Tibial artery (tissue), 4 donors: ENCODE measurements around the gene LHFPL4.
"Not testable (repeated sequence)": the region's sequence is repeated elsewhere in the genome, so short reads cannot be mapped to it uniquely, and the experiment has no call there.

Experiments used
- DNase-seq, 2 donors: peaks; one replicate each; pipeline ENCODE4 v3.0.0-alpha.2; 2019
- H3K27ac ChIP-seq, 2 donors: fragments of 200-600 bp; sonication (generic) in 1 of 2; 1 replicate in 1 of 2; 2 replicates in 1 of 2; pipeline ENCODE4 v1.5.1; 2018 to 2019; ENCODE audit warnings: mild to moderate bottlenecking in 1 of 2
- H3K27me3 ChIP-seq, 2 donors: fragments of 200-600 bp; sonication (generic) in 1 of 2; one replicate each; pipeline versions ENCODE4 v1.5.1 to v1.6.0; 2016 to 2019
- H3K36me3 ChIP-seq, 3 donors: fragments of 200-600 bp; sonication (generic) in 2 of 3; one replicate each; pipeline ENCODE4 v1.5.1; 2016 to 2019; ENCODE audit warnings: mild to moderate bottlenecking in 2 of 3
- H3K4me1 ChIP-seq, 4 donors: fragments of 200-600 bp; sonication (generic) in 2 of 4; 1 replicate in 3 of 4; 2 replicates in 1 of 4; pipeline ENCODE4 v1.5.1; 2016 to 2019
- H3K4me3 ChIP-seq, 2 donors: fragments of 200-600 bp; sonication (generic) in 1 of 2; 1 replicate in 1 of 2; 2 replicates in 1 of 2; pipeline ENCODE4 v1.5.1; 2018 to 2019; ENCODE audit warnings: mild to moderate bottlenecking in 2 of 2
- H3K9me3 ChIP-seq, 3 donors: fragments of 200-600 bp; sonication (generic) in 1 of 3; one replicate each; pipeline ENCODE4 v1.5.1; 2016 to 2019
- intact Hi-C: fragments of 100-400 bp; cut with DNase I; formaldehyde crosslinking; loops from one replicate; pipeline ENCODE4 v1.15.0; 2023; ENCODE audit warnings: low total_unique reads
- TF ChIP-seq, protein P1 (sequence below), 2 experiments: fragments of 200-600 bp in 1 of 2; fragments of 450-650 bp in 1 of 2; IDR thresholded peaks; one replicate each; pipeline ENCODE4 v1.5.1; 2017 to 2019; ENCODE audit warnings: antibody characterized with exemption in 2 of 2, mild to moderate bottlenecking in 1 of 2, moderate library complexity in 1 of 2

The LHFPL4 gene

DNA sequence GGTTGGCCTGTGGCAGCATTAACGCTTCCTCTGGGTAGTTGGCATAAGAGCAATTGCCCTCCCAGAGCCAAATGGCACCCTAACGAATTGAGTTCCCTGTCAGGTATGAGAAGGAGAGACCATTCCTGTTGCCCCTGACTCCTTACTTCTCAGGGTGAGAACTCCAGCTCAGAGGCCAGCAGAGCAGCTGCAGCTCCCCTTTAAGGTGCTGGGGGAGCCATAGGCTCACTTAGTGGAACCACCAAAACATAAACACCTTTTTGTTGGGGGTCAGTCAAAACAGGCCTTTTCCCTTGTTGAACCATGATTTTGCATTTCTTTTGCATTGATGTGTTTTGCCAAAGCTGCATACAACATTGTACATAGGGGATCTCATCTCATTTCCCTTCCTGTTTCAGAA is 28.1 kb upstream of the LHFPL4 start:
- H3K4me3 ChIP-seq: no peak overlapping the region
- H3K36me3 ChIP-seq: no peaks in the 10 kb centered on the region
- H3K27ac ChIP-seq: no peak overlapping the region
- H3K27me3 ChIP-seq: no peaks in the 10 kb centered on the region
- intact Hi-C loops: no loop called here
- no peaks in the 10 kb centered on the region for H3K4me1 ChIP-seq
- TF ChIP-seq, protein P1, sequence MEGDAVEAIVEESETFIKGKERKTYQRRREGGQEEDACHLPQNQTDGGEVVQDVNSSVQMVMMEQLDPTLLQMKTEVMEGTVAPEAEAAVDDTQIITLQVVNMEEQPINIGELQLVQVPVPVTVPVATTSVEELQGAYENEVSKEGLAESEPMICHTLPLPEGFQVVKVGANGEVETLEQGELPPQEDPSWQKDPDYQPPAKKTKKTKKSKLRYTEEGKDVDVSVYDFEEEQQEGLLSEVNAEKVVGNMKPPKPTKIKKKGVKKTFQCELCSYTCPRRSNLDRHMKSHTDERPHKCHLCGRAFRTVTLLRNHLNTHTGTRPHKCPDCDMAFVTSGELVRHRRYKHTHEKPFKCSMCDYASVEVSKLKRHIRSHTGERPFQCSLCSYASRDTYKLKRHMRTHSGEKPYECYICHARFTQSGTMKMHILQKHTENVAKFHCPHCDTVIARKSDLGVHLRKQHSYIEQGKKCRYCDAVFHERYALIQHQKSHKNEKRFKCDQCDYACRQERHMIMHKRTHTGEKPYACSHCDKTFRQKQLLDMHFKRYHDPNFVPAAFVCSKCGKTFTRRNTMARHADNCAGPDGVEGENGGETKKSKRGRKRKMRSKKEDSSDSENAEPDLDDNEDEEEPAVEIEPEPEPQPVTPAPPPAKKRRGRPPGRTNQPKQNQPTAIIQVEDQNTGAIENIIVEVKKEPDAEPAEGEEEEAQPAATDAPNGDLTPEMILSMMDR (IDR thresholded peaks at IDR 0.05): no peak
- no peak for DNase-seq
- peaks cover 0 to 13% (median 8%) of the 10 kb centered on the region in 3 donors for H3K9me3 ChIP-seq

DNA sequence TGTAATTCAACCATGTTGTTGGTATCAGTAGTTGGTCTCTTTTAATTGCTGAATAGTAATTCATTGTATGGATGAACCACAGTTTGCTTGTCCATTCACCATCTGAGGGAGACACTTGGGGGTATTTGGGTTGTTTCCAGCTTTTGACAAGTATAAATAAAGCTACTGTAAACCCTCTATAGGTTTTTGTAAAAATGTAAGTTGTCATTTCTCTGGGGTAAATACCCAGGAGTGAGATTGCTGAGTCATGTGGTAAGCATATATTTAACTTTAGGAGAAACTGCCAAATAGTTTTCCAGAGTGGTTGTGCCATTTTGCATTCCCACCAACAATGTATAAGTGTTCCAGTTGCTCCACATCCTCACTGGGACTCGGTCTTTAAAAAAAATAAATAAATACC is 15.4 kb upstream of the LHFPL4 start:
- no peaks in the 10 kb centered on the region for H3K9me3 ChIP-seq
- TF ChIP-seq, protein P1 (IDR thresholded peaks at IDR 0.05): no peak
- no peaks in the 10 kb centered on the region for H3K4me1 ChIP-seq
- H3K27me3 ChIP-seq: peaks cover 0 to 6% of the 10 kb centered on the region in 2 donors
- intact Hi-C loops: no loop called here
- no peak overlapping the region for H3K4me3 ChIP-seq
- H3K36me3 ChIP-seq: no peaks in the 10 kb centered on the region
- no peak overlapping the region for H3K27ac ChIP-seq
- no peak for DNase-seq

DNA sequence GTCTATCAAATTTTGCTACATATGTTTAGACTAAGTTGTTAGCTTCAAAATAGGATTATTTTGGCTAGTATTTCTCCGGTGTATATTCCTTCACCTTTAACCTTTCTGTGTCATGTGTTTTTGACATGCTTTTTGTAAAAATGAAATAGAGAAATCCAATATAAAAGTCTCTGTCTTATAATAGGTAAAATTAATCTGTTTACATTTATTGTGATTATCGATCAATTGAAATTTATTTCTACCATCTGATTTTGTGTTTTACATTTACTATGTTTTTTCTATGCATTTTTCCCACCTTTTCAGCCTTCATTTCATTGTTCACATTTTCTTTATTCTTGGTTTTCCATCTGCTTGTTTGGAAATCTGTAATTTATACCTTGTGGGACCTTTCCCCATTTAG is 11.7 kb upstream of the LHFPL4 start:
- no peaks in the 10 kb centered on the region for H3K9me3 ChIP-seq
- H3K4me1 ChIP-seq: no peaks in the 10 kb centered on the region
- intact Hi-C loops: no loop called here
- no peaks in the 10 kb centered on the region for H3K27me3 ChIP-seq
- H3K27ac ChIP-seq: no peak overlapping the region
- no peaks in the 10 kb centered on the region for H3K36me3 ChIP-seq
- no peak overlapping the region for H3K4me3 ChIP-seq
- TF ChIP-seq, protein P1 (IDR thresholded peaks at IDR 0.05): no peak
- no peak for DNase-seq

DNA sequence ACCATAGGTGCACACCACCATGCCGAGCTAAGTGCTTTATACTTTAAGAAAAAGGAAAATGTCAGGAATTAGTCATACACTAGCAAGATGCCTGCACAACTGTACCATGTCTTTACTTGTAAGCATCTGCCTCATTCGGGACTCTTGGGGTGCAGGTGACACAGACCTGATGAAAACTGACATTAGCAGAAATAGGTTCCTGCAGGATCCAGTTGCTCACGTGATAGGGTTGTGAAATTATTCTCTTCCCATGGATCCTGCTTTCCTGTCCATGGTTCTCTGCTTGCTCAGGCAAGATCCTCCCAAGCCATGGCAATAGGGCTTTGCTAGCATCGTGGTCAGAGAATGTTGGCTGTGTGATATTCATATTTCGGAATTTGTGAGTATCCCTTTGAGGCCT is 10.2 kb upstream of the LHFPL4 start:
- DNase-seq: no peak
- intact Hi-C loops: no loop called here
- Histone ChIP-seq H3K9me3 (no peaks in the 10 kb centered on the region), H3K4me3 (no peak overlapping the region), H3K4me1 (no peaks in the 10 kb centered on the region), H3K27me3 (no peaks in the 10 kb centered on the region), H3K27ac (no peak overlapping the region), H3K36me3 (no peaks in the 10 kb centered on the region)
- TF ChIP-seq, protein P1 (IDR thresholded peaks at IDR 0.05): no peak

DNA sequence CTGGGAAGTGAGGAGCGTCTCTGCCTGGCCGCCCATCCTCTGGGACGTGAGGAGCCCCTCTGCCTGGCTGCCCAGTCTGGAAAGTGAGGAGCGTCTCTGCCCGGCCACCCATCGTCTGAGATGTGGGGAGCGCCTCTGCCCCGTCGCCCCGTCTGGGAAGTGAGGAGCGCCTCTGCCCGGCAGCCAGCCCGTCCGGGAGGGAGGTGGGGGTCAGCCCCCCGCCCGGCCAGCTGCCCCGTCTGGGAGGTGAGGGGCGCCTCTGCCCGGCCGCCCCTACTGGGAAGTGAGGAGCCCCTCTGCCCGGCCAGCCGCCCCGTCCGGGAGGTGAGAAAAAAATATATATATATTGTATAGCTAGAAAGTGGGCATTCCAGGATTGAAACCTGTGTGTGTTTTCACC is 6.4 kb upstream of the LHFPL4 start:
- H3K9me3 ChIP-seq, H3K4me3 ChIP-seq, DNase-seq, H3K27me3 ChIP-seq, H3K4me1 ChIP-seq, intact Hi-C loops, H3K27ac ChIP-seq, H3K36me3 ChIP-seq: not testable (repeated sequence)

DNA sequence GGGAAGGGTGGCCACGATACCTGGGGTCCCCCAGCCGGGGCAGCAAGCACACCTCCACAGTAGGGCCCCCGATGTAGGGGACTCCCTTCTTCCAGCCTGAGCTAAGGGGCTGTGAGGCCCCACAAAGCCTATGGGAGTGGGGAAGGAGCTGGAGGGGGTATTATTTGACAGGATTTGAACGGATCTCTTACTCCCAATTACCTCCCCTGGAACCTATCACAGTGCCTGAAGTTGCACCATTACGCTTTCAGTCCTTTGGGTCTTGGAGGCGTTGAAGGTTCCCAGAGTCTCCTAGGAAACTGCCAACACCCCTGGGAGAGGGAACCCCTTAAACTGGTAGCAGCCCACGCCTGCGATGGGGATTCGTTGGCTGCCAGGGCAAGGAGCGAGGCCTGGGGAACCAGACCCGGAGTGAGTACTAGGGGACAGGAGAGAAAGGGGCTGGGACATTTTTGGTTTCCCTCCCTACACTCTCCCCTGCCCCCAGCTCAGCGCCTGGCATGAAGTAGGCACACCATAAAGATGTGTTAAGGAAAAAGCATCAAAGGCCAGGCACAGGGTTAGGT is 409 bp upstream of the LHFPL4 start:
- Histone ChIP-seq H3K36me3 (no peaks in the 10 kb centered on the region), H3K4me3 (no peak overlapping the region), H3K4me1 (peaks cover 0 to 10% (median 0%) of the 10 kb centered on the region in 4 donors), H3K9me3 (no peaks in the 10 kb centered on the region), H3K27ac (no peak overlapping the region), H3K27me3 (peaks cover 0 to 47% of the 10 kb centered on the region in 2 donors)
- TF ChIP-seq, protein P1 (IDR thresholded peaks at IDR 0.05): no peak
- no peak for DNase-seq
- intact Hi-C loops: no loop called here
